Measurements from ENCODE around the gene RHOF.

The RHOF gene, protein sequence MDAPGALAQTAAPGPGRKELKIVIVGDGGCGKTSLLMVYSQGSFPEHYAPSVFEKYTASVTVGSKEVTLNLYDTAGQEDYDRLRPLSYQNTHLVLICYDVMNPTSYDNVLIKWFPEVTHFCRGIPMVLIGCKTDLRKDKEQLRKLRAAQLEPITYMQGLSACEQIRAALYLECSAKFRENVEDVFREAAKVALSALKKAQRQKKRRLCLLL

DNA sequence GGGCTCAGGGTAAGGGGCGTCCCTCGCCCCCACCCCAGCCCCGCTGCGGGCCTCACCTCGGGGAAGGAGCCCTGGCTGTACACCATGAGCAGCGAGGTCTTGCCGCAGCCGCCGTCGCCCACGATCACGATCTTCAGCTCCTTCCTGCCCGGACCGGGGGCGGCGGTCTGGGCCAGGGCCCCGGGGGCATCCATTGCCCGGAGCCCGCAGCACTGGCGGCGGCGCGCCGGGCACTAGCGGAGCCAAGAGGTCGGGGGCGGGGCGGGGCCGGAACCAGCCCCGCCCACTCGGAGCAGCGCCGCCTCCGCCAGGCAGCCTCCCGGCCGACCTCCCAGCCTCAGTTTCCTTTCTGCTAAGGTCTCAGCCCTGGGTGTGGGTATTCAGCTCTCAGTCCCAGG is at the start of gene RHOF:
Gene RHOF (minus strand): TSS at position 249 of the 398 bp plus-strand sequence. CDS start 55 bp downstream, at position 194.
- DNase-seq (ENCODE audit: low read depth) = no peak

- no peak for DNase-seq (ENCODE audit: low read depth)
These were observed 46.7 kb upstream of the RHOF start for GRCh38 chr12:121839993-121840761.

GRCh38 chr12:121839106-121839992 is 45.9 kb upstream of the RHOF start:
- peak; percentile 99 for DNase-seq (ENCODE audit: low read depth)

DNA sequence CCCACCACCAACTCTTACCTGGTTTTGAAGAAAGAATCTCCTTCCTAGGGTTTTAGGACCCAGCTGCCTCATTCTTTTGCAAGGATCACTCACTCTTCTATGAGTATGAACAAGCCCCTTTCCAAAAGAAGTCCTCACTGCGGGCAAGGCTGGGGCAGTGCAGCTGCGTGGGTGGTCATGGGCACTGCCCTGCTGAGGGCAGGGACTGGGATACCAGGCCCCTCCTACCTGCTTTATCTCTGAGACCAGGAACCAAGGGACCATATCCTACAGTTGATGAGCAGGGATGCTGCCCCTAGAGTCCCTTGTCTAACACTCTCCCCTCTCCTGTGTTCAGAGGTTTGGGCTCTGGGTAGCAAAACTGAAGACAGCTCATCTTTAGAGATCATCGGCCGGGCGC is 44.6 kb upstream of the RHOF start:
- DNase-seq (ENCODE audit: low read depth) = no peak

DNA sequence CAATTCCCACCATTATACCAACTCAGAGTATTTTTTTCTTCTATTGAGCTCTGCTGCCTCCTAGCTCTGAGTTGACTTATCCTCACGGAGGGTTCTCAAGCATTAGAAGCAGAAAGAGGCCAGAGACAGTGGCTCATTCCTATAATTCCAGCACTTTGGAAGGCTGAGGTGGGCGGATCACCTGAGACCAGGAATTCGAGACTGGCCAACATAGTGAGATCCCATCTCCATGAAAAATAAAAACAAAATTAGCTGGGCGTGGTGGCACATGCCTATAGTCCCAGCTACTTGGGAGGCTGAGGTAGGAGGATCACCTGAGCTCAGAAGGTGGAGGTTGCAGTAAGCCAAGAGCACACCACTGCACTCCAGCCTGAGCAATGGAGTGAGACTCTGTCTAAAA is 44.2 kb upstream of the RHOF start:
- no peak for DNase-seq (ENCODE audit: low read depth)

GRCh38 chr12:121831571-121832245 is 38.2 kb upstream of the RHOF start:
- DNase-seq (ENCODE audit: low read depth) = no peak

DNA sequence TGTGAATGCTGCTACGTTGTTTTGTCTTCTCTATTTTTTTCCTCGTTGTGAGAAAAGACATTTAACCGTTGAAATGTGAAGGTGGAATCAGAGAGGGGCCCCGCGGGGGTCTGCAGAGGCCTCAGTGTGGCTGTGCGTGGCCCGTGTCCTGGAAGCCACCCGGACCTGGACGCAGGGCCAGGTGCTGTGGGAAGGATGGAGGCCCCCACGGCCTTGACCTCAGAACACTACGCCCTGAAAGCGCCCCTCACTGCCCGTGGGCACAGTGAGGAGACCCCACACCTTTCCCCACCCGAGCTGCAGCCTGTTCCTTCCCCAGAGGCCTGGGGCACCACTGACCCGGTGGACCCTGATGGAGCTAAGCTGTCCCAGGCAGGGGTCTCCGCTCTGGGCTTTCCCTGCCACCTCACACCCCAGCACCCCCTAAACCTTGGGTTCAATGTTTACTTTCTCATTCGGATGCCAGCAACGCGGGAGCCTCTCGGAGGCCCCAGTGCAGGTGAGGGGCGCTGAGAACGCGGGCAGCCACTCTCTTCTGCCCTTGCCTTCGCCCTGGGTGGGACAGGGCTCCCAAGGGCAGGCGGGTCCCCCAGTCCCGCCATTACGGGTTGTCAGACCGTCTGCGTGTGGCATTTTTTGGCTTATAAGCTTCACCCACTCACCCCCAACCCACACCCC is 37.2 kb upstream of the RHOF start:
- no peak for DNase-seq (ENCODE audit: low read depth)

DNA sequence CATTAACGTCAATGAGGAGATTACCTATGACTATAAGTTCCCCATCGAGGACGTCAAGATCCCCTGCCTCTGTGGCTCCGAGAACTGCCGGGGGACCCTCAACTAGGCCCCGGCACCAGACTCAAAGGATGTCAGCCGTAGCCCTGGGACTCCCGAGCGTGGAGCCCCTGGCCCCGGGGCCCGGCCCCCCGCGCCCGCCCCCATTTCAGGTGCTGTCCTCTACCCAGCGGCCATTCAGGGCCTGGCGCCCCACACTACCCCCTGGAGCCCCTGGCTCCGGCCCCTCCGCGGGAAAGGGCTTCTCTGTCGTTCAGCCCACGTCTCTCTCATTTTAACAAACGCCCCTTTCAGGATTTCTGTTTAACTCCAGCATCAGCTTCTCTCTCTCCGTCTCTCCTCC is 36.6 kb upstream of the RHOF start:
- DNase-seq (ENCODE audit: low read depth) = no peak

DNA sequence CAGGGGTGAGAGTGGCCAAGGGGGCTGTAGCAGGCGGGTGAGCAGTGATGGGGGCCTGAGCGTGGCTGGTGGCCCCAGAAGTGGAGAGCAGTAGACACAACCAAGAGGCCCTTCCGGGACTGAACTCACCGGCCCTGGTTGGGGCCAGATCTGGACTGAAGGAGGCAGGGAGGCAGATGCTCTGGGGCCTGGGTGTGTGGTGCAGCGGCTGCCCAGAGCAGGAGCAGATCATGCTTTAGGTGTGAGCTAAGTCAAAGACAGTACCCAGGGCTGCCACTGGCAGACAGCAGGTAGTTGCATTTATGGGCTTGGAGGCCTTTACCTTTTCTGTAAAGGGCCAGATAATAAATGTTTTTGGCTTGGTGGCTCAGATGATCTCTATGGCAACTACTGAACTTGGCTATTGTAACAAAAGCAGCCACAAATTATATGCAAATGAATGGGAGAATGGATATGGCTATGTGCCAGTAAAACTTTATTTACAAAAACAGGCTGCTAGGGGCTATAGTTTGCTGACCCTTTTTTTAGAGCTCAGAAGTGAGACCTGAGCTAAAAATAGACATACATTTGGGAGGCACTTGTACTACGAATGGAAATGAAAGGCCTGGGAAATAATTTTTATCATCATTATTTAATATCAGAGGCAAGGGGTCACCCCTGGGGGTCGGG is 35.9 kb upstream of the RHOF start:
- DNase-seq (ENCODE audit: low read depth) = no peak

DNA sequence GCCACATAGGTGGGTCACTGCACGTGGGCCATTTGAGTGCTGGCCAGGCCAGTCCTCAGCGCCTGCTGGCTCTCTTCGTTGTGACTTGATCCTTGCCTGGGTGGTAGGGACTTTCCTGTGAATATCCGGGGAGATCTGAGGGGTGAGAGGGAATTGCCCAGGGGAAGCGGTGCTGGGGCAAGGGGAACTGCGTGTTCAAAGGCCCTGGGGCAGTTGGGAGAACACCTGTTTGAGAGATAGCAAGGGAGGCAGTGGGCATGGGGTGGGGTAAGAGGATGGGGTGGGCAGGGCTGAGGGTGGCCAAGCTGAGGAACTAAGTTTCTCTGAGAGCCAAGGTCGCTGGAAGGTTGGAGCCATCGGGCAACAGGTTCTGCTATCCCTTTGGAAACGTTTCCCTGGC is 35.3 kb upstream of the RHOF start:
- no peak for DNase-seq (ENCODE audit: low read depth)

GRCh38 chr12:121828306-121828705 is 34.8 kb upstream of the RHOF start:
- DNase-seq (ENCODE audit: low read depth) = no peak

- no peak for DNase-seq (ENCODE audit: low read depth)
These were observed 34.0 kb upstream of the RHOF start for GRCh38 chr12:121827351-121828099.

GRCh38 chr12:121826318-121827150 is 33.0 kb upstream of the RHOF start:
- DNase-seq (ENCODE audit: low read depth) = no peak

DNA sequence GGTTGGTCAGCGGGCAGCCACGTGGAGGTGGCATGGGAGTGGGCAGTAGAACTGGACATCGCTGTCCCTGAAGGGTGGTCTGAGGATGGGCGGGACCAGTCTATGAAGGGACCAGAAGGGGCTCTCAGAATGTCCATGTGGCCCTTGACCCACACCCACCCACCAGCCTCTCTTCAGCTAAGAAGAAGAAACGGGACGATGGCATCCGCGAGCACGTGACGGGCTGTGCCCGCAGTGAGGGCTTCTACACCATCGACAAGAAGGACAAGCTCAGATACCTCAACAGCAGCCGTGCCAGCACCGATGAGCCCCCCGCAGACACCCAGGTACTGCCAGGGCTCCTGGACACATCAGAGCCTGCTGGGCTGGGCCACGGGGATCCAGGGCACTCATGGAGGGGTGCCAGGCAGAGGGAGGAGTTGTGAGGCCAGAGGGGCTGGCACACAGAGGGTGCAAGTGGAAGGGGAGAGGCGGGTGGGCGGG is 31.6 kb upstream of the RHOF start:
- DNase-seq (ENCODE audit: low read depth) = no peak

GRCh38 chr12:121823727-121824115 is 30.2 kb upstream of the RHOF start:
- DNase-seq (ENCODE audit: low read depth) = no peak

DNA sequence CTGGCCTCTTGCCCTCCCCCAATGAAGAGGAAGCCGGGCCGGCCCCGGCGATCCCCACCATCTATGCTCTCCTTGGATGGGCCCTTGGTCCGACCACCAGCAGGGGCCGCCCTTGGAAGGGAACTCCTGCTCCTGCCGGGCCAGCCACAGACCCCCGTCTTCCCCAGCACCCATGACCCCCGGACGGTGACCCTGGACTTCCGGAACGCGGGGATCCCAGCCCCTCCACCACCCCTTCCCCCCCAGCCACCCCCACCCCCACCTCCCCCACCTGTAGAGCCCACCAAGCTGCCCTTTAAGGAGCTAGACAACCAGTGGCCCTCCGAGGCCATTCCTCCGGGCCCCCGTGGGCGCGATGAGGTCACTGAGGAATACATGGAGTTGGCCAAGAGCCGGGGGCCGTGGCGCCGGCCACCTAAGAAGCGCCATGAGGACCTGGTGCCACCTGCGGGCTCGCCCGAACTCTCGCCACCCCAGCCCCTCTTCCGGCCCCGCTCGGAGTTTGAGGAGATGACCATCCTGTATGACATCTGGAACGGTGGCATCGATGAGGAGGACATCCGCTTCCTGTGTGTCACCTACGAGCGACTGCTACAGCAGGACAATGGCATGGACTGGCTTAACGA is 29.7 kb upstream of the RHOF start:
- DNase-seq (ENCODE audit: low read depth) = no peak

GRCh38 chr12:121822393-121823100 is 29.1 kb upstream of the RHOF start:
- DNase-seq (ENCODE audit: low read depth) = no peak

- no peak for DNase-seq (ENCODE audit: low read depth)
These were observed 26.6 kb upstream of the RHOF start for GRCh38 chr12:121820056-121820455.

Data from activated gamma-delta T cell treated with anti-CD3 and anti-CD28 coated beads, Interleukin-2, amount 50 U/mL, for 16 hours (primary cell).